HG02970 (cell line): ENCODE data around the gene ACSS2.
A peak's percentile ranks its signal among the peaks of the same experiment; 100 is the strongest.

ENCODE experiments used
- ATAC-seq: cut with Tn5 transposase; IDR thresholded peaks from one replicate; pipeline ENCODE4 v1.9.1; 2021; ENCODE audit warnings: mild to moderate bottlenecking, moderate library complexity, moderate number of reproducible peaks; ENCODE audit not compliant: unreplicated experiment, low FRiP score

Gene ACSS2

GRCh38 chr20:34876406-34877282 is at the start of gene ACSS2:
Gene ACSS2 (plus strand): TSS chr20:34876612. CDS start chr20:34876646, 34 bp downstream.
- ATAC-seq: no peak

GRCh38 chr20:34829191-34829590 is 47.2 kb upstream of the ACSS2 start:
- ATAC-seq: no peak

GRCh38 chr20:34831936-34832335 is 44.5 kb upstream of the ACSS2 start:
- no peak for ATAC-seq

GRCh38 chr20:34834459-34834893 is 41.9 kb upstream of the ACSS2 start:
- ATAC-seq: no peak

- ATAC-seq: no peak
Observed at GRCh38 chr20:34842143-34842542, 34.3 kb upstream of the ACSS2 start.

GRCh38 chr20:34843421-34843820 is 33.0 kb upstream of the ACSS2 start:
- ATAC-seq: no peak

- ATAC-seq: no peak
Observed at GRCh38 chr20:34848597-34848996, 27.8 kb upstream of the ACSS2 start.

GRCh38 chr20:34849778-34850177 is 26.6 kb upstream of the ACSS2 start:
- no peak for ATAC-seq

- no peak for ATAC-seq
Observed at GRCh38 chr20:34850969-34851368, 25.4 kb upstream of the ACSS2 start.

- no peak for ATAC-seq
Observed at GRCh38 chr20:34852298-34852697, 24.1 kb upstream of the ACSS2 start.

- no peak for ATAC-seq
Observed at GRCh38 chr20:34859367-34859766, 17.0 kb upstream of the ACSS2 start.

- ATAC-seq: no peak
Observed at GRCh38 chr20:34859826-34860545, 16.4 kb upstream of the ACSS2 start.

- no peak for ATAC-seq
Observed at GRCh38 chr20:34861386-34862084, 14.9 kb upstream of the ACSS2 start.

- ATAC-seq: no peak
Observed at GRCh38 chr20:34862724-34863123, 13.7 kb upstream of the ACSS2 start.

GRCh38 chr20:34863421-34863965 is 12.9 kb upstream of the ACSS2 start:
- no peak for ATAC-seq

- no peak for ATAC-seq
Observed at GRCh38 chr20:34864216-34864615, 12.2 kb upstream of the ACSS2 start.

GRCh38 chr20:34871320-34871926 is 5.0 kb upstream of the ACSS2 start:
- ATAC-seq: no peak

GRCh38 chr20:34871966-34872621 is 4.3 kb upstream of the ACSS2 start:
- no peak for ATAC-seq

- peak; percentile 39 for ATAC-seq
Observed at GRCh38 chr20:34872622-34873224, 3.7 kb upstream of the ACSS2 start, which contains the start of gene GGT7. Gene GGT7 (minus strand): TSS chr20:34872856. CDS start chr20:34872815, 41 bp downstream.
